ENCODE data around the gene NOL4L. TPM values are rescaled to one million over a fixed set of nuclear protein-coding genes. Genes with fewer than 3 reads are reported as not detected.
"Not testable (repeated sequence)": the region's sequence is repeated elsewhere in the genome, so short reads cannot be mapped to it uniquely, and the experiment has no call there.

The NOL4L gene
- total RNA-seq, 1 donor from 2014 or later, result 27.8 TPM

GRCh38 chr20:32474967-32475811 lies 109.9 kb downstream of the NOL4L start:
- intact Hi-C loops (cut with micrococcal nuclease), result no loop called here

GRCh38 chr20:32474717-32474966 lies 110.5 kb downstream of the NOL4L start:
- intact Hi-C loops (cut with micrococcal nuclease), result no loop called here

GRCh38 chr20:32474009-32474716 lies 111.0 kb downstream of the NOL4L start:
- intact Hi-C loops (cut with micrococcal nuclease), result no loop called here

GRCh38 chr20:32473231-32474008 lies 111.7 kb downstream of the NOL4L start:
- intact Hi-C loops (cut with micrococcal nuclease), result no loop called here

GRCh38 chr20:32472581-32473207 lies 112.4 kb downstream of the NOL4L start:
- intact Hi-C loops (cut with micrococcal nuclease), result no loop called here

- intact Hi-C loops (cut with micrococcal nuclease), result no loop called here
Observed at GRCh38 chr20:32470940-32471339, 114.2 kb downstream of the NOL4L start.

- intact Hi-C loops (cut with micrococcal nuclease), result no loop called here
Observed at GRCh38 chr20:32470025-32470861, 114.9 kb downstream of the NOL4L start.

- intact Hi-C loops (cut with micrococcal nuclease), result no loop called here
Observed at GRCh38 chr20:32468860-32469259, 116.3 kb downstream of the NOL4L start.

- intact Hi-C loops (cut with micrococcal nuclease), result no loop called here
Observed at GRCh38 chr20:32468313-32468640, 116.9 kb downstream of the NOL4L start.

GRCh38 chr20:32467506-32468312 lies 117.4 kb downstream of the NOL4L start:
- intact Hi-C loops (cut with micrococcal nuclease), result no loop called here

GRCh38 chr20:32466739-32467505 lies 118.2 kb downstream of the NOL4L start:
- intact Hi-C loops (cut with micrococcal nuclease), result no loop called here

- intact Hi-C loops (cut with micrococcal nuclease), result not testable (repeated sequence)
Observed at GRCh38 chr20:32465901-32466675, 119.0 kb downstream of the NOL4L start.

- intact Hi-C loops (cut with micrococcal nuclease), result no loop called here
Observed at GRCh38 chr20:32465092-32465900, 119.8 kb downstream of the NOL4L start.

- intact Hi-C loops (cut with micrococcal nuclease), result no loop called here
Observed at GRCh38 chr20:32464401-32465091, 120.6 kb downstream of the NOL4L start.

GRCh38 chr20:32463642-32464400 lies 121.3 kb downstream of the NOL4L start:
- intact Hi-C loops (cut with micrococcal nuclease), result no loop called here

GRCh38 chr20:32462900-32463641 lies 122.1 kb downstream of the NOL4L start:
- intact Hi-C loops (cut with micrococcal nuclease), result no loop called here
